GM10266 (cell line): ENCODE measurements around the gene FRMD1.

Source experiments
- DNase-seq: peaks from one replicate; pipeline ENCODE4 v3.0.0; 2012; ENCODE audit errors: extremely low spot score
- CTCF ChIP-seq: IDR thresholded peaks from 2 replicates; pipeline ENCODE4 v1.5.1; 2012; ENCODE audit warnings: mild to moderate bottlenecking, low read depth; ENCODE audit not compliant: control insufficient read depth, insufficient read depth; ENCODE audit errors: missing control alignments

FRMD1 gene

GRCh38 chr6:168043193-168043847 is 35.7 kb downstream of the FRMD1 start:
- TF ChIP-seq CTCF = no peak
- DNase-seq = no peak

DNA sequence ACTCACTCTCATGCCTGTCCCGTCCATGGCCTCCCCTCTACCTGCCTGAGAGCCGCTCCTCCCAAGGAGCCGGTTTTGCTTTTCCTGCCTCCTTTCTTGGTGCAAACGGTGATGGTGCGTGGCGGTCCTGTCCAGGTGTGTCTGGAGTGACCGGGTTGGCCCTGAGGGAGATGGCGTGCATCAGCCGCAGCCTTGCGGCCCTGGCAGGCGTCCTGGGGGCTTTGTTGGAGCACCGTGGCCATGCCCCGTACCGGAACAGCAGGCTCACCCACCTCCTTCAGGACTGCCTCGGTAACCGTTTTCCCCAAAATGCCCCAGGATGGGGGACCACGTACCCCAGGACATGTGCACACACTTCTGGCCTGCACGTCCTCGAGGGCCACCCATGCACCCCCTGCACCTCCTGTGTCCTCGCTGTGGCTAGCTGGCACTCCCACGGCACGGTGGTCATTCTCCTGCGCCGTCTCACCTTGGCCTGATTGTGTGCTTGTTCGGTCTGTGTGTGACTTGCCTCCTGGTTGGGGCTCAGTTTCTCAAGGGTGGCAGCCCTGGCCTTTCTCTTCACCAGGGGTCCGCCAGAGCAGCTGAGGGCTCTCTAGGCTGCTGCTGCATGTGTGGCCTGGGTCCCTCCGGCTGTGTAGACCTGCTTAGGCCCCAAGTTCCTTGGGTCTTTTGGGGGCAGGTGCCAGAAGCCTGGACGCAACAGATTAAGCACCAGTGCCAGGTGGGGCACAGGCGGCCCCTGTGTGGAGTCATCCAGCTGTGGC is 36.4 kb downstream of the FRMD1 start:
- no peak for TF ChIP-seq CTCF

DNA sequence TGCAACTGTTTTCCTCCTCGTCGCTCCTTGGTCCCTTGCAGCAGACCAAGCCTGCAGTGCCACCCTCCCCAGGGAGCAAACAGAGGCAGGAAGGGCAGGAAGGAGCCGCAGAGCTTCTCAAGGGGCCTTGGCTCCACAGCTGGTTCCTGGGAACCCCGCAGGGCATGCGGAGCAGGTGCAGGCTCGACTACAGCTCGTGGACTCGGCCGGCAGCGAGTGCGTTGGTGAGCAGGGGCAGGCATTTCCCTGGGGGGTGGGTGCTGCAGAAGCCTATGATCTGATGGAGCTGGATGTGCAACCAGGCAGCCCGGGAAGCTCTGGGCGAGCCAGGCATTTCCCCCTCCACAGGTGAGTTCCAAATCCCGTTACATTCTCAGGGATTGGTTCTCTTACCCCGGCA is 37.1 kb downstream of the FRMD1 start:
- no peak for DNase-seq
- TF ChIP-seq CTCF = no peak

More for the DNA sequence above, 36.4 kb downstream of the FRMD1 start:
- no peak for DNase-seq

DNA sequence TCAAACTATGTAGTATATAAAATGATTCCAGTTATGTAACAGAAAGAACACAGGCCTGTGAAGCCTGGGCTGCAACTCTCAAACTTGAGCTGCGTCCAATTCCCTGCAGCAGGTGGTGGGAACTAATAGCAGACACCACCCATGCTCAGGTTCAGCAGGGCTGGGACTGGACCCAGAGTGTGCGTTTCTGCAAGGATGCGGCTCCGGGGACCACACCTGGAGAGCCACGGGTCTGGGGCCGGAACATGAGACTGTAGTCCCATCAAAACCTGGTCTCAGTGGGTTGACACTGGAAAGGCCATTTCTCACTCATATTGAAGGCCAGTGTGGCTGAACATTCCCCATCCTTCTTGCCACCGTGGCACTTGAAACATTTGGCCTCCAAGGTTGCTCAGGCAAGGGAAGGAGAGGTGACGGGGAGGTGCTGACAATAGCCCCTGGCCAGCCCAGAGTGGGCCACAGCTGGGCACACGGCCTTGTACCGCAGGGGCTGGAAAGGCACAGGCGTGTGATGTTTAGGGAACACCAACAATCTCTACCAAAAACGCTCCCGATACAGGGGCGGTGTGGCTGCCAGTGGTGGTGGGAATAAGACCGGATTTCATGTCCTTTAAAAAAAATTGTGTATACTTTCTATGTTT is 38.0 kb downstream of the FRMD1 start:
- no peak for TF ChIP-seq CTCF

DNA sequence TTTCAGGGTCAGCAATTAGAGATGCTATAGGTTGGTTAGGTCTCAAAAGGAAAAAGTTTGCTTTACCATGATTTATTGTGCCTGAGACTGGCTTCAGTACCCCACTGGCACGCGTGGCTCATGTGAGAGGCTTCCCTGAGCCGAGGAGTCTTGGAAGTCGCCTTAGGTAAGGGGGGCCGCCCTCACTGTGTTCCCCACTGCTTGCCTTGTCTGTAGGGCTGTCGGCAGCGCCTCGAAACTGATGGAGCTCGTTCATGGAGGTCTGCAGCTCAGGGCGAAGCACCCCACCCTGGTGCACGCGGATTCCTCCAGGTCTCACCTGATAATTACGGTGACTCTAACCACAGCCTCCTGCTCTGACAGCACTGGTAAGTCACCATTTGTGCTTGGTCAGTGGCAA is 39.2 kb downstream of the FRMD1 start:
- no peak for TF ChIP-seq CTCF
- DNase-seq = no peak

More for the DNA sequence above, 38.0 kb downstream of the FRMD1 start:
- no peak for DNase-seq

DNA sequence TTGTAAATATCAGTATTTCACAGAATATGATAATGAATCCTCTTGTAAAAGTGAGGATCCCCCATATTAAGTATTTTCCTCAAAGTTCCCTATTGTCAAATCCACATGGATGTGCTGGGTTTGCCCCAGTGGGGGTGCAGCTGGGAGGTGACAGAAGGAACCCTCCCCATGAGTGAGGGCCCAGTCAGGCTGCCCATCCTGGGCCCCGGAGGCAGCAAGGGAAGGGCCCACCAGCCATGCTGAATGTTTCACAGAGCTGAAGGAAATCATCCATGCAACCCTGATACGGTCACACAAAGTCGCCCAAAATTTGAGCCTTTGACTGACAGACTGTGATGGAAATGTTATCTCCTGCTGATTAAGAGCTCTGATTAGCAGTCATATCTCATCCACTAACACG is 39.7 kb downstream of the FRMD1 start:
- no peak for TF ChIP-seq CTCF
- no peak for DNase-seq
